Mesenchymal stem cell (in vitro differentiated cells and primary cell): ENCODE measurements around the gene ZBTB7C.

Experiments used
- DNase-seq: peaks from one replicate; pipeline ENCODE4 v3.0.0-alpha.2; 2013
- H2AFZ ChIP-seq: one replicate; pipeline ENCODE4 v1.6.1; 2013; ENCODE audit warnings: low read depth, mild to moderate bottlenecking, control low read depth, inconsistent platforms, low read length, moderate library complexity
- H2AK5ac ChIP-seq: 2 replicates; pipeline ENCODE4 v1.6.1; 2013; ENCODE audit warnings: low read length, moderate library complexity, mild to moderate bottlenecking, inconsistent platforms; ENCODE audit not compliant: severe bottlenecking
- H2BK120ac ChIP-seq: one replicate; pipeline ENCODE4 v1.6.1; 2013; ENCODE audit warnings: low read depth, mild to moderate bottlenecking, inconsistent platforms, low read length, moderate library complexity
- H2BK12ac ChIP-seq, 2 experiments: one replicate each; pipeline ENCODE4 v1.6.1; 2013; ENCODE audit warnings: inconsistent platforms in 2 of 2, low read length in 2 of 2, mild to moderate bottlenecking in 2 of 2, moderate library complexity in 2 of 2, control low read depth in 1 of 2
- H2BK15ac ChIP-seq: one replicate; pipeline ENCODE4 v1.6.1; 2013; ENCODE audit warnings: mild to moderate bottlenecking, low read depth, inconsistent platforms; ENCODE audit not compliant: poor library complexity, severe bottlenecking
- H2BK5ac ChIP-seq: 2 replicates; pipeline ENCODE4 v1.6.1; 2013; ENCODE audit warnings: low read depth, mild to moderate bottlenecking, low read length, control low read depth, inconsistent platforms; ENCODE audit not compliant: poor library complexity, severe bottlenecking
- H3K14ac ChIP-seq, 2 experiments: one replicate each; pipeline ENCODE4 v1.6.1; 2013; ENCODE audit warnings: inconsistent platforms in 2 of 2, low read length in 2 of 2, control low read depth in 1 of 2, mild to moderate bottlenecking in 1 of 2, moderate library complexity in 1 of 2
- H3K18ac ChIP-seq, 2 experiments: one replicate each; pipeline ENCODE4 v1.6.1; 2013; ENCODE audit warnings: inconsistent platforms in 2 of 2, low read length in 2 of 2, control low read depth in 1 of 2, low read depth in 1 of 2, mild to moderate bottlenecking in 1 of 2
- H3K23ac ChIP-seq, 2 experiments: one replicate each; pipeline ENCODE4 v1.6.1; 2013; ENCODE audit warnings: inconsistent platforms in 2 of 2, low read length in 2 of 2, mild to moderate bottlenecking in 2 of 2, moderate library complexity in 2 of 2, control low read depth in 1 of 2
- H3K27ac ChIP-seq: 2 replicates; pipeline ENCODE4 v1.5.1; 2013; ENCODE audit warnings: mild to moderate bottlenecking, moderate library complexity, low read length, control low read depth, inconsistent platforms; ENCODE audit not compliant: poor library complexity, severe bottlenecking
- H3K27me3 ChIP-seq, 2 experiments: 2 replicates each; pipeline versions ENCODE4 v1.6.1 to v1.7.0; 2013; ENCODE audit warnings: low read length in 2 of 2, mild to moderate bottlenecking in 2 of 2, moderate library complexity in 2 of 2, control low read depth in 1 of 2, inconsistent platforms in 1 of 2; ENCODE audit not compliant: control insufficient read depth in 1 of 2, insufficient read depth in 1 of 2
- H3K36me3 ChIP-seq, 2 experiments: 2 replicates each; pipeline versions ENCODE4 v1.6.1 to v1.7.0; 2013; ENCODE audit warnings: low read length in 2 of 2, control low read depth in 1 of 2, inconsistent platforms in 1 of 2, low read depth in 1 of 2, mild to moderate bottlenecking in 1 of 2; ENCODE audit not compliant: insufficient read depth in 2 of 2, control insufficient read depth in 1 of 2
- H3K4ac ChIP-seq, 2 experiments: one replicate each; pipeline ENCODE4 v1.6.1; 2013; ENCODE audit warnings: inconsistent platforms in 2 of 2, low read length in 2 of 2, mild to moderate bottlenecking in 2 of 2, moderate library complexity in 2 of 2, control low read depth in 1 of 2, low read depth in 1 of 2
- H3K4me1 ChIP-seq: 2 replicates; pipeline ENCODE4 v1.6.1; 2013; ENCODE audit warnings: low read depth, low read length, control low read depth; ENCODE audit not compliant: control insufficient read depth, insufficient read depth
- H3K4me2 ChIP-seq: 2 replicates; pipeline ENCODE4 v1.6.1; 2013; ENCODE audit warnings: low read length, mild to moderate bottlenecking, inconsistent platforms; ENCODE audit not compliant: poor library complexity, severe bottlenecking
- H3K4me3 ChIP-seq, 2 experiments: 2 replicates each; pipeline versions ENCODE4 v1.5.1 to v1.7.0; 2013; ENCODE audit warnings: low read length in 2 of 2, mild to moderate bottlenecking in 2 of 2, control low read depth in 1 of 2, low read depth in 1 of 2; ENCODE audit not compliant: insufficient read depth in 1 of 2
- H3K79me1 ChIP-seq: replicated peaks from 2 replicates; pipeline ENCODE4 v1.6.1; 2013; ENCODE audit warnings: mild to moderate bottlenecking, control low read depth, low read length, inconsistent platforms; ENCODE audit not compliant: poor library complexity, severe bottlenecking
- H3K9ac ChIP-seq: 2 replicates; pipeline ENCODE4 v1.7.0; 2013; ENCODE audit warnings: mild to moderate bottlenecking, low read length, moderate library complexity
- H3K9me3 ChIP-seq: 2 replicates; pipeline ENCODE4 v1.7.0; 2013; ENCODE audit warnings: mild to moderate bottlenecking, low read length; ENCODE audit not compliant: control insufficient read depth
- H4K8ac ChIP-seq: one replicate; pipeline ENCODE4 v1.6.1; 2013; ENCODE audit warnings: inconsistent platforms, mild to moderate bottlenecking, low read length, moderate library complexity
- H4K91ac ChIP-seq: one replicate; pipeline ENCODE4 v1.6.1; 2013; ENCODE audit warnings: mild to moderate bottlenecking, low read length, inconsistent platforms
- WGBS: methylation state at CpG from one replicate; pipeline ENCODE4 v1.1.7; 2013; ENCODE audit warnings: mixed read lengths; 5-methylcytosine and 5-hydroxymethylcytosine counted together

Gene ZBTB7C

DNA sequence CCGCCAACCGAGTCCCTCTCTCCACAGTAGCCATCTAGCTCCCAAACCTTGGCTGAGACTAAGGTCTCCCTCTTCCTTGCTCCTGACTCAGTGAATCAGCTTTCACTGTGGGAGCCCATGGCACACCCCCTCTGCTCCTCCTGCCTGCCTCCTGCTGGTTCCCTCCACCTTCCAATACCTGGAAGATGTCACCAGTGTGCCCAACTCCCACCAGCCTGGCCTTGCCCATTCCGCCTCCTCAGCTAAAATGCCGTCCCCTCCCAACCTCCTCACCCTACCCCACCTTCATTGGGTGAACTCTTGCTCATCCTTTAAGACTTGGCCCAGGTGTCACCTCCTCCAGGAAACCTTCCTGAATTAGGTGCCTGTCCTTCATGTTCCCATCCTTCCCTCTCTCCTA lies 348.8 kb downstream of the ZBTB7C start:
- H2BK5ac ChIP-seq = no peak overlapping the region

DNA sequence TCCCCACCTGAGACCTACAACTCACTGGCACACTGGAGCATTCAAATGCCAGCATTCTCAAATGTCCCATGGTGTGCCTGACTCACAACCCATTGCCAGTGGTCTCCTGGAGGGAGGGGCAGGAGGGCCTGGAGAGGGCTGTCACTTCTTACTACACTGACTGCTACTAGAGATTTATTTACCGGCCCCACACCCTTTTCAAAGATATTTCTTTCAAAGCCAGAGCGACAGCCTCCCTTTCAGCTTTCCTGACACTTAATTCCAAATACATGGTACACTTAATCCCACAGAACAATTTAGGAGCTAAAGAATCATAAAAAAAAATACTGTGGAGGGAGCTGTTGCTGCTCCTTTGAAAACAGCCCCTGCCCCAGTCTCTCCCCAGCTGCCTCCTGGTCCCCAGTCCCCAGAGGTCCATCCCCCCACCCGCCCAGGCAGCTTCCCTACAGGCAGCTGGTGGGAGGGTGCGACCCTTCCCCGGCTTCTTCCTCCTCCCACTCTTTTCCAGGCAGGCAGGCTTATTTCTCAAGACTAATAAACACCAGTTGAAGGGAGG lies 349.6 kb downstream of the ZBTB7C start:
- H3K4ac ChIP-seq = no peak overlapping the region

More for the DNA sequence above, 348.8 kb downstream of the ZBTB7C start:
- Histone ChIP-seq H3K4me2 (no peak overlapping the region), H3K18ac (no peak overlapping the region), H3K9me3 (no peaks in the 10 kb centered on the region), H3K27ac (no peak overlapping the region), H3K4me1 (peaks cover 1% of the 10 kb centered on the region), H3K4ac (no peak overlapping the region), H4K8ac (no peak overlapping the region), H3K79me1 (no peaks in the 10 kb centered on the region), H2BK12ac (no peak overlapping the region), H3K14ac (no peak overlapping the region), H3K27me3 (peaks cover 0 to 42% of the 10 kb centered on the region in 2 experiments), H3K4me3 (no peak overlapping the region), H2BK15ac (no peak overlapping the region), H3K23ac (no peak overlapping the region), H2AFZ (no peak overlapping the region), H3K36me3 (no peaks in the 10 kb centered on the region), H2BK120ac (no peak overlapping the region), H4K91ac (no peak overlapping the region), H3K9ac (no peak overlapping the region), H2AK5ac (no peak overlapping the region)
- WGBS = 88% methylated on average over 4 of the region's 4 CpGs
- DNase-seq = no peak

GRCh38 chr18:48058486-48058885 lies 350.7 kb downstream of the ZBTB7C start:
- Histone ChIP-seq H2BK12ac (no peak overlapping the region), H3K79me1 (no peaks in the 10 kb centered on the region), H3K36me3 (no peaks in the 10 kb centered on the region), H2AK5ac (no peak overlapping the region), H3K4ac (no peak overlapping the region), H2BK5ac (no peak overlapping the region), H4K91ac (no peak overlapping the region), H3K9ac (no peak overlapping the region), H3K9me3 (no peaks in the 10 kb centered on the region), H4K8ac (no peak overlapping the region), H3K27ac (no peak overlapping the region), H2BK15ac (no peak overlapping the region), H3K4me1 (peaks cover 1% of the 10 kb centered on the region), H2AFZ (no peak overlapping the region), H2BK120ac (no peak overlapping the region), H3K14ac (no peak overlapping the region), H3K4me2 (no peak overlapping the region), H3K18ac (no peak overlapping the region), H3K27me3 (peaks cover 15 to 58% of the 10 kb centered on the region in 2 experiments), H3K23ac (no peak overlapping the region), H3K4me3 (no peak overlapping the region)
- WGBS = 81% methylated on average over 4 of the region's 6 CpGs
- no peak for DNase-seq

More for the DNA sequence above, 349.6 kb downstream of the ZBTB7C start:
- WGBS = 29% methylated on average over 2 of the region's 5 CpGs
- no peak overlapping the region for H4K8ac ChIP-seq
- H3K36me3 ChIP-seq = no peaks in the 10 kb centered on the region
- H2AK5ac ChIP-seq = no peak overlapping the region
- H2BK12ac ChIP-seq = no peak overlapping the region
- H2BK5ac ChIP-seq = no peak overlapping the region
- no peak overlapping the region for H3K4me2 ChIP-seq
- H2BK120ac ChIP-seq = no peak overlapping the region
- H3K14ac ChIP-seq = no peak overlapping the region
- H3K27ac ChIP-seq = no peak overlapping the region
- no peak overlapping the region for H3K4me3 ChIP-seq
- no peak for DNase-seq
- peaks cover 4 to 48% of the 10 kb centered on the region in 2 experiments for H3K27me3 ChIP-seq
- H3K9me3 ChIP-seq = no peaks in the 10 kb centered on the region
- peaks cover 1% of the 10 kb centered on the region for H3K4me1 ChIP-seq
- no peak overlapping the region for H3K9ac ChIP-seq
- no peaks in the 10 kb centered on the region for H3K79me1 ChIP-seq
- no peak overlapping the region for H3K23ac ChIP-seq
- H2AFZ ChIP-seq = no peak overlapping the region
- H2BK15ac ChIP-seq = no peak overlapping the region
- H4K91ac ChIP-seq = no peak overlapping the region
- H3K18ac ChIP-seq = no peak overlapping the region

- DNase-seq = no peak
- Histone ChIP-seq H3K23ac (no peak overlapping the region), H2AK5ac (no peak overlapping the region), H2BK120ac (no peak overlapping the region), H4K8ac (no peak overlapping the region), H3K27ac (no peak overlapping the region), H3K4me2 (no peak overlapping the region), H3K9ac (no peak overlapping the region), H3K27me3 (peaks cover 16 to 64% of the 10 kb centered on the region in 2 experiments), H3K9me3 (no peaks in the 10 kb centered on the region), H2BK12ac (no peak overlapping the region), H3K4ac (no peak overlapping the region), H4K91ac (no peak overlapping the region), H3K18ac (no peak overlapping the region), H3K4me3 (no peak overlapping the region), H2AFZ (no peak overlapping the region), H3K79me1 (no peaks in the 10 kb centered on the region), H3K14ac (no peak overlapping the region), H3K4me1 (peaks cover 1% of the 10 kb centered on the region), H2BK5ac (no peak overlapping the region), H2BK15ac (no peak overlapping the region), H3K36me3 (no peaks in the 10 kb centered on the region)
These were observed 352.2 kb downstream of the ZBTB7C start for GRCh38 chr18:48057018-48057417.
